ENCODE data around the gene TM7SF3.

TM7SF3 gene

DNA sequence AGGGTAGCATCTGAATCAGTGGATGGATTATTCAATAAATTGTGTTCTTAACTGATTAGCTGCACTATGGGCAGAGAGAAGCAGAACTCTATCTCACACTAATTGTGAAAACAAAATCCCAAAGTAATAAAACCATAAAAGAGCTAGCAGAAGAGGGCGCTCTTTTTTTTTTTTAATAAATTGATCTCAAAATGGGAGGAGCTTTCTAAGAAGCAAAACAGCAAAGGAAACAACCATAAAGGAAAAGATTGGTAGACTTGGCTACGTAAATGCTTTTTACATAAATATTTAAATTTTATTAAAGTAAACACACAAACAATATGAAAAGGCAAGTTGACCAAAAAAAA lies 1.5 kb upstream of the TM7SF3 start:
- no peak overlapping the region for H3K27ac ChIP-seq (ENCODE audit: low read depth, low read length)
- no peaks in the 10 kb centered on the region for H3K9me3 ChIP-seq (ENCODE audit: control insufficient read depth in 1 of 2, low read length in 2 of 2)
- H3K4me1 ChIP-seq (ENCODE audit: control insufficient read depth in 1 of 2, insufficient read depth in 2 of 2, low read length in 2 of 2), result peaks cover 20 to 23% of the 10 kb centered on the region in 2 donors
- no peak overlapping the region for H3K4me3 ChIP-seq (ENCODE audit: low read depth in 1 of 2, low read length in 2 of 2)
- H3K9ac ChIP-seq (ENCODE audit: low read depth in 1 of 2, low read length in 2 of 2), result no peak overlapping the region
- no peaks in the 10 kb centered on the region for H3K36me3 ChIP-seq (ENCODE audit: control insufficient read depth in 1 of 2, insufficient read depth in 2 of 2, low read length in 2 of 2)
- no peaks in the 10 kb centered on the region for H3K27me3 ChIP-seq (ENCODE audit: control insufficient read depth in 1 of 2, insufficient read depth in 2 of 2, low read length in 2 of 2)

- Histone ChIP-seq H3K4me3 (ENCODE audit: low read depth in 1 of 2, low read length in 2 of 2) (peak overlapping the region; percentile 96 to 97), H3K27me3 (ENCODE audit: control insufficient read depth in 1 of 2, insufficient read depth in 2 of 2, low read length in 2 of 2) (no peaks in the 10 kb centered on the region), H3K9me3 (ENCODE audit: control insufficient read depth in 1 of 2, low read length in 2 of 2) (no peaks in the 10 kb centered on the region), H3K27ac (ENCODE audit: low read depth, low read length) (peak overlapping the region; percentile 90), H3K36me3 (ENCODE audit: control insufficient read depth in 1 of 2, insufficient read depth in 2 of 2, low read length in 2 of 2) (no peaks in the 10 kb centered on the region), H3K4me1 (ENCODE audit: control insufficient read depth in 1 of 2, insufficient read depth in 2 of 2, low read length in 2 of 2) (peaks cover 20 to 23% of the 10 kb centered on the region in 2 donors), H3K9ac (ENCODE audit: low read depth in 1 of 2, low read length in 2 of 2) (peak overlapping the region; percentile 76 to 79)
Measured at GRCh38 chr12:27014859-27015729, 910 bp upstream of the TM7SF3 start.

- Histone ChIP-seq H3K4me3 (ENCODE audit: low read depth in 1 of 2, low read length in 2 of 2) (peak overlapping the region; percentile 96 to 97), H3K27me3 (ENCODE audit: control insufficient read depth in 1 of 2, insufficient read depth in 2 of 2, low read length in 2 of 2) (no peaks in the 10 kb centered on the region), H3K27ac (ENCODE audit: low read depth, low read length) (peak overlapping the region; percentile 85), H3K4me1 (ENCODE audit: control insufficient read depth in 1 of 2, insufficient read depth in 2 of 2, low read length in 2 of 2) (peaks cover 20 to 23% of the 10 kb centered on the region in 2 donors), H3K36me3 (ENCODE audit: control insufficient read depth in 1 of 2, insufficient read depth in 2 of 2, low read length in 2 of 2) (no peaks in the 10 kb centered on the region), H3K9ac (ENCODE audit: low read depth in 1 of 2, low read length in 2 of 2) (peak overlapping the region; percentile 79 to 91), H3K9me3 (ENCODE audit: control insufficient read depth in 1 of 2, low read length in 2 of 2) (no peaks in the 10 kb centered on the region)
Measured at GRCh38 chr12:27013611-27014084, 536 bp downstream of the TM7SF3 start.

DNA sequence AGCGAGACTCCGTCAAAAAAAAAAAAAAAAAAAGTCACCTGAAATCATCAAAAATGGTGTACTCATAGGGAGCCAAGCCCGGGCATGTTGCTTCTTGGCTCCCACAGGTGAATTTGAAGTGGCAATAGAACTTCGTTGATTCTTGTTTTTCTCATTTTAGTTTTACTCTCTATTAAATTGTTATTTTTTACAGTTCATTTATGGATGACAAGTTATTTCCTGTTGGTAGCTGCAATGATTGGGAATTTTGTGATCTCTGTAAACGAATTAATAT lies 1.3 kb downstream of the TM7SF3 start:
- Histone ChIP-seq H3K4me3 (ENCODE audit: low read depth in 1 of 2, low read length in 2 of 2) (peak overlapping the region; percentile 96 to 97), H3K4me1 (ENCODE audit: control insufficient read depth in 1 of 2, insufficient read depth in 2 of 2, low read length in 2 of 2) (peaks cover 20 to 23% of the 10 kb centered on the region in 2 donors), H3K9me3 (ENCODE audit: control insufficient read depth in 1 of 2, low read length in 2 of 2) (no peaks in the 10 kb centered on the region), H3K9ac (ENCODE audit: low read depth in 1 of 2, low read length in 2 of 2) (peak overlapping the region in 1 of 2 donors; percentile 79), H3K27me3 (ENCODE audit: control insufficient read depth in 1 of 2, insufficient read depth in 2 of 2, low read length in 2 of 2) (no peaks in the 10 kb centered on the region), H3K36me3 (ENCODE audit: control insufficient read depth in 1 of 2, insufficient read depth in 2 of 2, low read length in 2 of 2) (no peaks in the 10 kb centered on the region), H3K27ac (ENCODE audit: low read depth, low read length) (no peak overlapping the region)

GRCh38 chr12:27012239-27012981 lies 1.8 kb downstream of the TM7SF3 start:
- Histone ChIP-seq H3K27me3 (ENCODE audit: control insufficient read depth in 1 of 2, insufficient read depth in 2 of 2, low read length in 2 of 2) (no peaks in the 10 kb centered on the region), H3K4me3 (ENCODE audit: low read depth in 1 of 2, low read length in 2 of 2) (peak overlapping the region in 1 of 2 donors; percentile 97), H3K4me1 (ENCODE audit: control insufficient read depth in 1 of 2, insufficient read depth in 2 of 2, low read length in 2 of 2) (peaks cover 20 to 25% of the 10 kb centered on the region in 2 donors), H3K36me3 (ENCODE audit: control insufficient read depth in 1 of 2, insufficient read depth in 2 of 2, low read length in 2 of 2) (no peaks in the 10 kb centered on the region), H3K9me3 (ENCODE audit: control insufficient read depth in 1 of 2, low read length in 2 of 2) (no peaks in the 10 kb centered on the region), H3K9ac (ENCODE audit: low read depth in 1 of 2, low read length in 2 of 2) (no peak overlapping the region), H3K27ac (ENCODE audit: low read depth, low read length) (no peak overlapping the region)

DNA sequence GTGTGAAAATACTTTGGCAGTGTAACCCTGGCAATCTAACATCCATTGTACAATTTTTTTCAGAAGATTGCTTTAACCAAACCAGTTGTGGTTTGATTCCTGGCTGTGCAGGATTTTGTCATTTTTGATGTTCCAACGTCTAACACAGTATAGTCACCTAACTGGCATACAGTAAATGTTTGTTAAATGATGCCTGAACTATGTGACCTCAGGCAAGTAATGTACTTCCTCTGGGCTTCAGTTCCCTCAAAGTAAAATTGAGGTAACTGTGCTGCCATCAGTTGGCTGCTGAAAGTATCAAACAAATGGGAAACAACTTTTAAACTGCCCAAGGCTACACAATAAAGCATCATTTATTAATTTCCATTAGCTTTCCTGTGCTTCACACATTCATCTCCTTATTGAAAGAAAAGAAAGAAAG lies 4.3 kb downstream of the TM7SF3 start:
- H3K27me3 ChIP-seq (ENCODE audit: control insufficient read depth in 1 of 2, insufficient read depth in 2 of 2, low read length in 2 of 2), result no peaks in the 10 kb centered on the region
- no peak overlapping the region for H3K9ac ChIP-seq (ENCODE audit: low read depth in 1 of 2, low read length in 2 of 2)
- H3K4me1 ChIP-seq (ENCODE audit: control insufficient read depth in 1 of 2, insufficient read depth in 2 of 2, low read length in 2 of 2), result peaks cover 15 to 24% of the 10 kb centered on the region in 2 donors
- no peaks in the 10 kb centered on the region for H3K9me3 ChIP-seq (ENCODE audit: control insufficient read depth in 1 of 2, low read length in 2 of 2)
- H3K27ac ChIP-seq (ENCODE audit: low read depth, low read length), result no peak overlapping the region
- H3K4me3 ChIP-seq (ENCODE audit: low read depth in 1 of 2, low read length in 2 of 2), result no peak overlapping the region
- H3K36me3 ChIP-seq (ENCODE audit: control insufficient read depth in 1 of 2, insufficient read depth in 2 of 2, low read length in 2 of 2), result no peaks in the 10 kb centered on the region

DNA sequence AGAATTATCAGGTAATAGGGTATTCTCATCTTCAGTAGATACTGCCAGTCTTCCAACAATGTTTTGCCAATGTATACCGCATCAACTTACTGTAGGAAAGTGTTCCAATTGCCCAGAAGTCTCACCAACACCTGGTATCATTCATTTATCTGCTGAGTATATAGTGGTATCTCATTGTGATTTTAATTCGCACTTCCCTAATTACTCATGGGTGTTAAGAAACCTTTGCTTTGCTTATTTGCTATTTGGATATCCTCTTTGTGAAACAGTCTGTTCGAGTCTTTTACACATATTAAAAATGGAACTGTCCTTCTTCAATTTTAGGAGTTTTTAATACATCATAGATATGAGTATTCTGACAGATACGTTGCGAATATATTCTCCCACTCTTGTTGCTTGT lies 6.1 kb downstream of the TM7SF3 start:
- no peaks in the 10 kb centered on the region for H3K27me3 ChIP-seq (ENCODE audit: control insufficient read depth in 1 of 2, insufficient read depth in 2 of 2, low read length in 2 of 2)
- peaks cover 5 to 18% of the 10 kb centered on the region in 2 donors for H3K4me1 ChIP-seq (ENCODE audit: control insufficient read depth in 1 of 2, insufficient read depth in 2 of 2, low read length in 2 of 2)
- H3K36me3 ChIP-seq (ENCODE audit: control insufficient read depth in 1 of 2, insufficient read depth in 2 of 2, low read length in 2 of 2), result no peaks in the 10 kb centered on the region
- no peak overlapping the region for H3K27ac ChIP-seq (ENCODE audit: low read depth, low read length)
- no peak overlapping the region for H3K4me3 ChIP-seq (ENCODE audit: low read depth in 1 of 2, low read length in 2 of 2)
- H3K9ac ChIP-seq (ENCODE audit: low read depth in 1 of 2, low read length in 2 of 2), result no peak overlapping the region
- no peaks in the 10 kb centered on the region for H3K9me3 ChIP-seq (ENCODE audit: control insufficient read depth in 1 of 2, low read length in 2 of 2)

- H3K4me3 ChIP-seq (ENCODE audit: low read depth in 1 of 2, low read length in 2 of 2), result no peak overlapping the region
- no peak overlapping the region for H3K27ac ChIP-seq (ENCODE audit: low read depth, low read length)
- H3K36me3 ChIP-seq (ENCODE audit: control insufficient read depth in 1 of 2, insufficient read depth in 2 of 2, low read length in 2 of 2), result no peaks in the 10 kb centered on the region
- no peak overlapping the region for H3K9ac ChIP-seq (ENCODE audit: low read depth in 1 of 2, low read length in 2 of 2)
- no peaks in the 10 kb centered on the region for H3K9me3 ChIP-seq (ENCODE audit: control insufficient read depth in 1 of 2, low read length in 2 of 2)
- peaks cover 3 to 10% of the 10 kb centered on the region in 2 donors for H3K4me1 ChIP-seq (ENCODE audit: control insufficient read depth in 1 of 2, insufficient read depth in 2 of 2, low read length in 2 of 2)
- no peaks in the 10 kb centered on the region for H3K27me3 ChIP-seq (ENCODE audit: control insufficient read depth in 1 of 2, insufficient read depth in 2 of 2, low read length in 2 of 2)
Measured at GRCh38 chr12:27006797-27007467, 7.3 kb downstream of the TM7SF3 start.

- Histone ChIP-seq H3K4me3 (ENCODE audit: low read depth in 1 of 2, low read length in 2 of 2) (no peak overlapping the region), H3K4me1 (ENCODE audit: control insufficient read depth in 1 of 2, insufficient read depth in 2 of 2, low read length in 2 of 2) (peaks cover 3 to 9% of the 10 kb centered on the region in 2 donors)
Measured at GRCh38 chr12:27005495-27005894, 8.7 kb downstream of the TM7SF3 start.

More at GRCh38 chr12:27005495-27005894, 8.7 kb downstream of the TM7SF3 start:
- Histone ChIP-seq H3K9ac (ENCODE audit: low read depth in 1 of 2, low read length in 2 of 2) (no peak overlapping the region), H3K27ac (ENCODE audit: low read depth, low read length) (no peak overlapping the region), H3K36me3 (ENCODE audit: control insufficient read depth in 1 of 2, insufficient read depth in 2 of 2, low read length in 2 of 2) (no peaks in the 10 kb centered on the region), H3K9me3 (ENCODE audit: control insufficient read depth in 1 of 2, low read length in 2 of 2) (no peaks in the 10 kb centered on the region), H3K27me3 (ENCODE audit: control insufficient read depth in 1 of 2, insufficient read depth in 2 of 2, low read length in 2 of 2) (no peaks in the 10 kb centered on the region)

Data from duodenal mucosa (tissue), 2 donors.